Skeletal muscle tissue (tissue), 4 donors: ENCODE measurements around the gene HIVEP3. TPM values are rescaled to one million over a fixed set of nuclear protein-coding genes. Genes with fewer than 3 reads are reported as not detected.

Experiments used
- H3K27ac ChIP-seq: one replicate; pipeline ENCODE4 v1.7.0; 2013; ENCODE audit warnings: mild to moderate bottlenecking, low read depth, low read length, inconsistent platforms
- H3K27me3 ChIP-seq, 3 donors: one replicate each; pipeline ENCODE4 v1.7.0; 2013; ENCODE audit warnings: low read length in 3 of 3; ENCODE audit not compliant: control insufficient read depth in 3 of 3, insufficient read depth in 3 of 3
- H3K36me3 ChIP-seq, 3 donors: one replicate each; pipeline ENCODE4 v1.7.0; 2013; ENCODE audit warnings: low read length in 3 of 3; ENCODE audit not compliant: control insufficient read depth in 3 of 3, insufficient read depth in 3 of 3
- H3K4me1 ChIP-seq, 3 donors: one replicate each; pipeline ENCODE4 v1.7.0; 2013; ENCODE audit warnings: low read length in 3 of 3, mild to moderate bottlenecking in 3 of 3; ENCODE audit not compliant: control insufficient read depth in 3 of 3, insufficient read depth in 3 of 3
- H3K4me3 ChIP-seq, 3 donors: one replicate each; pipeline ENCODE4 v1.7.0; 2013; ENCODE audit warnings: low read length in 3 of 3
- H3K9ac ChIP-seq, 3 donors: one replicate each; pipeline ENCODE4 v1.7.0; 2013; ENCODE audit warnings: low read length in 3 of 3, mild to moderate bottlenecking in 3 of 3, moderate library complexity in 2 of 3, low read depth in 1 of 3
- H3K9me3 ChIP-seq, 3 donors: one replicate each; pipeline ENCODE4 v1.7.0; 2013; ENCODE audit warnings: low read length in 3 of 3; ENCODE audit not compliant: control insufficient read depth in 3 of 3
- total RNA-seq: library from RNA; depleted of rRNA; stranded (reverse); fragments of >200 nt; gene quantifications from one replicate; pipeline ENCODE4 v1.2.3, GENCODE V29; 2014
- donor health status: Osteomylitis.

HIVEP3 gene
- total RNA-seq, 1 donor from 2014 or later: 0.52 TPM

DNA sequence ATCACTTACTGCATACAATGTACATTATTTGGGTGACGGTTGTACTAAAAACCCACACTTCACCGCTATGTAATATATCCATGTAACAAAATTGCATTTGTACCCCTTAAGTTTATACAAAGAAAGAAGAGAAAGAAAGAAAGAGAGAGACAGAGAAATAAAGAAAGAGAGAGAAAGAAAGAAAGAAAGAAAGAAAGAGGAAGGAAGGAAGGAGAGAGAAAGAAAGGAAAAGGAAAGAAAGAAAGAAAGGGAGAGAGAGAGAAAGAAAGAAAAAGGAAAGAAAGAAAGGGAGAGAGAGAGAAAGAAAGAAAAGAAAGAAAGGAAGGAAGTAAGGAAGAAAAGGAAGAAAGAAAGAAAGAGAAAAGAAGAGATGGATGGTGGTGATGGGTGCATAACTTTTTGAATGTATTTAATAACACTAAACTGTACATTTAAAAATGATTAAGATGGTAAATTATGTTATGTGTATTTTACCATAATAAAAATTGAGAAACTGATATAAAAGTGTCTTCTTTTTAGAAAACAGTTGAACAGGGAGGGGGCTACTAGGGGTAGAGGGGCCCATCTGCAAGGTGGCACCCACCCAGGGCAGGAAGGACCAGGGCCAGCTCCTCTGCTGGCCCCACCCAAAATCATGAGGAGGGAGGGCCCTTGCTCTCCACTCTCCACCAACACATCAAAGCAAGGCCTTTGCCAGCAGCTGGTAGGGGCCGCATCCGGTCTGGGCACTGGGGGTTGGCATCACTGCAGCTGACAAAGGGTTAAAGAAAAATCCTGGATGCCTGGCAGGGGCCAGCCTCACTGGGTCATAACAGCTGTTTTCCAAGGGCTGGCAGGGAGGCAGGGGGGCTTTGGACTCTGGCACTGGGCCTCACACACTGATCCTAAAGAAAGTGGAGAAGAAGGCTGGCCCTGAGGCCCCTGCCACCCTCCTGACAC is 280.4 kb downstream of the HIVEP3 start:
- peaks cover 0 to 3% (median 0%) of the 10 kb centered on the region in 3 donors for H3K4me1 ChIP-seq

DNA sequence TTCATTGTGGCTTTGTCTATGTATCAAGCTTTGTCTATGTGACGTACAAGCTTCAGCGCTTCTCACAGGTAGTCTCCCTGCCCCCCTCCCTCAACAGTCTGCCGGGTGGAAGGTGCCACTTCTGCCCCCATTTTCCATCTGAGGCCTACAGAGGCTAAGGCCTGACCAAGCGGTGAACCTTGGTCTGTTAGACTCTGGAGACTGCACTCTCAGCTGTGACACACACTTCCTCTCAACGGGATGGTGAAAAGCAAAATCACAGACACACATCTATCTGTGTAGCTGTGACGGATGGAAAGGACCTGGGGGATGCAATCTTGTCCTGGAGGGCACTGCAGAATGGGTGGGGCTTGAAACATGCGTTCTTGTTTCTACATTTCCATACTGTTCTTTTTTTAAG is 281.4 kb downstream of the HIVEP3 start:
- H3K4me3 ChIP-seq: no peak overlapping the region
- no peaks in the 10 kb centered on the region for H3K36me3 ChIP-seq
- H3K9ac ChIP-seq: no peak overlapping the region
- no peaks in the 10 kb centered on the region for H3K9me3 ChIP-seq
- no peaks in the 10 kb centered on the region for H3K27me3 ChIP-seq
- H3K4me1 ChIP-seq: peaks cover 0 to 3% (median 0%) of the 10 kb centered on the region in 3 donors
- no peak overlapping the region for H3K27ac ChIP-seq

More for the DNA sequence above, 280.4 kb downstream of the HIVEP3 start:
- Histone ChIP-seq H3K9me3 (no peaks in the 10 kb centered on the region), H3K36me3 (no peaks in the 10 kb centered on the region), H3K27me3 (no peaks in the 10 kb centered on the region), H3K4me3 (no peak overlapping the region), H3K9ac (no peak overlapping the region), H3K27ac (no peak overlapping the region)

DNA sequence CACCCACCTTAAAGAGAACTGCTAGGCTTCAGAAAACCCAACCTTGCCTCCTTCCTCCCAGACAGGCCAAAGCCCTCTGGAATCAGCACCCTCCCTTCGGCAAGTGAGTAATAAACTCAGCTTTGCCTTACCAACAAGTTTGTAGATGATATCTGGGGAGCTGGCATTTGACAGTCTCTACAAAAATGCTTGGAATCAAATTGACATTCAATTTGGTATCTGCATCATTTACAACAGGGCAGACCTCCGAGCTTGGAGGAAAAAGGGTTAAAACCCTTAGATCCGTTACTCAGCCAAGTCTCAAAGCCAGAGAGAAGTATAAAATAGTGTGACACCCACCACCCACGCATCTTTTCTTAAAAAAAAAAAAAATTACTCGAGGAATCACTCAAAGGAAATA is 285.0 kb downstream of the HIVEP3 start:
- no peaks in the 10 kb centered on the region for H3K9me3 ChIP-seq
- H3K27ac ChIP-seq: no peak overlapping the region
- H3K36me3 ChIP-seq: no peaks in the 10 kb centered on the region
- H3K4me3 ChIP-seq: no peak overlapping the region
- H3K27me3 ChIP-seq: no peaks in the 10 kb centered on the region
- H3K9ac ChIP-seq: no peak overlapping the region
- H3K4me1 ChIP-seq: no peaks in the 10 kb centered on the region

GRCh38 chr1:41632781-41633575 is 285.7 kb downstream of the HIVEP3 start:
- no peaks in the 10 kb centered on the region for H3K4me1 ChIP-seq
- peaks cover 0 to 2% (median 0%) of the 10 kb centered on the region in 3 donors for H3K36me3 ChIP-seq
- no peaks in the 10 kb centered on the region for H3K27me3 ChIP-seq
- no peaks in the 10 kb centered on the region for H3K9me3 ChIP-seq
- no peak overlapping the region for H3K4me3 ChIP-seq
- no peak overlapping the region for H3K9ac ChIP-seq
- no peak overlapping the region for H3K27ac ChIP-seq

GRCh38 chr1:41631971-41632370 is 286.8 kb downstream of the HIVEP3 start:
- Histone ChIP-seq H3K9ac (no peak overlapping the region), H3K4me1 (peaks cover 0 to under 1% (median 0%) of the 10 kb centered on the region in 3 donors), H3K36me3 (peaks cover 0 to 2% (median 0%) of the 10 kb centered on the region in 3 donors), H3K4me3 (no peak overlapping the region), H3K9me3 (no peaks in the 10 kb centered on the region), H3K27ac (no peak overlapping the region), H3K27me3 (no peaks in the 10 kb centered on the region)

- no peak overlapping the region for H3K4me3 ChIP-seq
- peaks cover 5 to 9% (median 6%) of the 10 kb centered on the region in 3 donors for H3K4me1 ChIP-seq
- H3K36me3 ChIP-seq: peaks cover 0 to 2% (median 0%) of the 10 kb centered on the region in 3 donors
- no peak overlapping the region for H3K9ac ChIP-seq
- H3K27me3 ChIP-seq: no peaks in the 10 kb centered on the region
- no peaks in the 10 kb centered on the region for H3K9me3 ChIP-seq
- no peak overlapping the region for H3K27ac ChIP-seq
These were observed 287.6 kb downstream of the HIVEP3 start for GRCh38 chr1:41631154-41631553.

DNA sequence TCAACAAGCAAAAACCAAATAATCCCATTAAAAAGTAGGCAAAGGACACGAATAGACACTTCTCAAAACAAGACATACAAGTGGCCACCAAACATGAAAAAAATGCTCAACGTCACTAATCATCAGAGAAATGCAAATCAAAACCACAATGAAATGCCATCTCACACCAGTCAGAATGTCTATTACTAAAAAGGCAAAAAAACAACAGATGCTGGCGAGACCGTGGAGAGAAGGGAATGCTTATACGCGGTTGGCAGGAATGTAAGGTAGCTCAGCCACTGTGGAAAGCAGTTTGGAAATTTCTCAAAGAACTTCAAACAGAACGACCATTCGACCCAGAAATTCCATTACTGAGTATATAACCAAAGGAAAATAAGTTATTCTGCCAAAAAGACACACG is 289.2 kb downstream of the HIVEP3 start:
- Histone ChIP-seq H3K27ac (no peak overlapping the region), H3K9ac (no peak overlapping the region), H3K9me3 (no peaks in the 10 kb centered on the region)

DNA sequence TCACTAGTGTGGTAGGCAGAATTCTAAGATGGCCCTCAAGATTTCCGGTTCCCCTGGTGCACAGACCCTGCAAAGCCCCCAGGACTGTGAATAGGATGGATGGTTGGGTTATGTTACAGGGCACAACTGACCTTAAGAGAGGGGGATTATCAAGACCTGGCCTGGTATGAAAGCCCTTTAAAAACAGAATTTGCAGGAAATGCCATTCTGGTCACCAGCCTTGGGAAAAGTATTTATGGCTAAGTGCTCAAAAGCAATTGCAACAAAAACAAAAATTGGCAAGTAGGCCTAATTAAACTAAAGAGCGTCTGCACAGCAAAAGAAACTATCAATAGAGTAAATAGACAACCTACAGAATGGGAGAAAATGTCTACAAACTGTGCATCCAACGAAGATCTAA is 289.6 kb downstream of the HIVEP3 start:
- Histone ChIP-seq H3K9ac (no peak overlapping the region), H3K27me3 (no peaks in the 10 kb centered on the region), H3K9me3 (no peaks in the 10 kb centered on the region), H3K4me3 (no peak overlapping the region), H3K4me1 (peaks cover 8 to 13% (median 9%) of the 10 kb centered on the region in 3 donors), H3K36me3 (peaks cover 0 to 2% (median 0%) of the 10 kb centered on the region in 3 donors), H3K27ac (no peak overlapping the region)

More for the DNA sequence above, 289.2 kb downstream of the HIVEP3 start:
- no peaks in the 10 kb centered on the region for H3K27me3 ChIP-seq
- H3K36me3 ChIP-seq: peaks cover 0 to 2% (median 0%) of the 10 kb centered on the region in 3 donors
- H3K4me3 ChIP-seq: no peak overlapping the region
- peaks cover 8 to 13% (median 9%) of the 10 kb centered on the region in 3 donors for H3K4me1 ChIP-seq

DNA sequence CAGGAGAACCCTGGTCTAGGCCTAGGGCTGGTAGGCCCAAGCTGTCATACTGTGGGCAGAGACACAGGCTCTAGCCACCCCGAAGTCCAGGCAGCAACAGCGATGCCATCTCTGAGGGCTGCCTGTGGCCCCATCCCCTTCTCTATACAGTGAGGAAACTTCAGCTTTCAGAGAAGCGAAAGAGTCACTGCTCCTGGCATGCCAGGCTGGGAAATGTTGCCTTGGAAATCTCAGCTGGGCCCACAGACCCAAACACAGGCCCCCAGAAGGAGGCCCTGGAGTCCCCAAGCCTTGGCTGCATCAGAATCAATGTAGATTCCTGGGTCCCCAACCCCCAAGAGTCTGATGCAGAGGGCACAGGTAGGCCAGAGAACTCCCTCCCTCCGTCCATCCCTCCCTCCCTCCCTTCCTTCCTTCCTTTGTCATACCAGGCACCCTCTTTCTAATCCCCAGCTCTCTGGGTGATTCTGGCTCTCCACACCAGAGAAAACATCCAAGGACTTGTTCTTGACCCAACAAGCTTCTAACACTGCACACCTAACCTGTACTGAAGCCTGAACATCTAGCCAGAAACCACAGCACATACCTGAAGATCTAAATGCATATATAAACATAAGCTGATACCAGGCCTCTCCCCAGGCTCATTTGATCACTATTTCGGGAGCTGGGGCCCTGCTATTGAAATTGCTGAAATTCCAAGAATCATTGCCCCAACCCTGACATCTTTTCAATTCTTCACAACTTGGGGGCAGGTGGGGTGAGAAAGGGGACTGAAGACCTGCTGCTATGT is 291.0 kb downstream of the HIVEP3 start:
- H3K9me3 ChIP-seq: no peaks in the 10 kb centered on the region
- H3K4me3 ChIP-seq: no peak overlapping the region
- H3K27ac ChIP-seq: no peak overlapping the region
- no peak overlapping the region for H3K9ac ChIP-seq
- H3K4me1 ChIP-seq: peaks cover 8 to 17% (median 11%) of the 10 kb centered on the region in 3 donors
- H3K36me3 ChIP-seq: peaks cover 0 to 2% (median 0%) of the 10 kb centered on the region in 3 donors
- no peaks in the 10 kb centered on the region for H3K27me3 ChIP-seq
